OCI-LY1 (cell line): ENCODE results near the gene CACNA1C.

Source experiments
- CTCF ChIP-seq: fragments of 200-600 bp; sonication (generic), shearing (Covaris generic); IDR thresholded peaks from 2 replicates; pipeline ENCODE4 v1.5.1; 2017; ENCODE audit warnings: mild to moderate bottlenecking, antibody characterized with exemption, low read length, moderate library complexity, mixed read lengths
- EZH2 ChIP-seq: fragments of 200-600 bp; sonication (generic), shearing (Covaris generic); IDR thresholded peaks from 2 replicates; pipeline ENCODE4 v1.8.0; 2017; ENCODE audit warnings: borderline replicate concordance, mixed run types, mild to moderate bottlenecking, antibody characterized with exemption, low read length, moderate library complexity, mixed read lengths

- TF ChIP-seq EZH2 (no peak), CTCF (no peak)
These were observed 256.9 kb downstream of the CACNA1C start for GRCh38 chr12:2309647-2310046.
